ENCODE data around the gene MCM6. TPM values are rescaled to one million over a fixed set of nuclear protein-coding genes. Genes with fewer than 3 reads are reported as not detected.
A peak's percentile ranks its signal among the peaks of the same experiment; 100 is the strongest.

MCM6 gene
- total RNA-seq, 1 experiment from 2014 or later = 113 TPM

GRCh38 chr2:135818937-135819610 lies 57.2 kb downstream of the MCM6 start:
- Histone ChIP-seq H4K20me1 (ENCODE audit: control insufficient read depth, insufficient read depth, insufficient read length) (no peaks in the 10 kb centered on the region), H2AK5ac (ENCODE audit: insufficient read length, low read length) (no peak overlapping the region), H3K4ac (ENCODE audit: low read depth, low read length) (no peak overlapping the region), H4K91ac (ENCODE audit: insufficient read length, low read depth, low read length) (no peak overlapping the region), H2AFZ (ENCODE audit: low read length) (no peak overlapping the region), H3K14ac (ENCODE audit: insufficient read depth, low read length) (no peak overlapping the region), H3K9ac (ENCODE audit: extremely low read depth, insufficient read length, low read length) (no peak overlapping the region), H2BK120ac (ENCODE audit: low read depth, low read length, poor library complexity, severe bottlenecking) (no peak overlapping the region), H3K79me1 (ENCODE audit: insufficient read depth, low read depth, low read length, poor library complexity, severe bottlenecking) (no peaks in the 10 kb centered on the region), H2BK5ac (ENCODE audit: insufficient read length, low read length) (no peak overlapping the region), H3K4me1 (ENCODE audit: insufficient read depth, low read length) (no peaks in the 10 kb centered on the region), H2BK20ac (ENCODE audit: low read depth, low read length, poor library complexity, severe bottlenecking) (no peak overlapping the region), H3K23ac (ENCODE audit: insufficient read length, low read depth, low read length) (no peak overlapping the region), H2BK15ac (ENCODE audit: low read depth, low read length) (no peak overlapping the region), H3K27me3 (ENCODE audit: insufficient read depth, low read length) (no peaks in the 10 kb centered on the region), H3K79me2 (ENCODE audit: insufficient read depth, low read length) (no peaks in the 10 kb centered on the region), H4K5ac (ENCODE audit: insufficient read length, low read depth, low read length) (no peak overlapping the region), H4K8ac (replicated peaks; ENCODE audit: insufficient read length, low read depth, low read length) (no peak overlapping the region), H3T11ph (ENCODE audit: low read length) (no peak overlapping the region), H3K18ac (ENCODE audit: insufficient read length, low read depth, low read length) (no peak overlapping the region), H3K56ac (ENCODE audit: insufficient read length, low read depth, low read length) (no peak overlapping the region), H3K9me3 (ENCODE audit: control insufficient read depth, low read depth, low read length) (no peaks in the 10 kb centered on the region), H3K27ac (ENCODE audit: insufficient read length, low read depth, low read length) (no peak overlapping the region), H3K23me2 (ENCODE audit: insufficient read length, low read depth, low read length, poor library complexity, severe bottlenecking) (no peaks in the 10 kb centered on the region), H2BK12ac (ENCODE audit: insufficient read length, low read depth, low read length) (no peak overlapping the region), H3K4me2 (ENCODE audit: insufficient read depth, insufficient read length, low read length) (no peak overlapping the region)
- Mint-ChIP-seq H3K27me3 (ENCODE audit: low read depth) (peaks cover 2% of the 10 kb centered on the region; the same call in 1 of the 2 replicates), H3K9me3 (peaks cover 10% of the 10 kb centered on the region in 2 experiments; a peak in 4 of 5 replicates), H3K36me3 (ENCODE audit: insufficient read depth in 1 of 3, low read depth in 3 of 3) (peaks cover 0 to 7% (median 4%) of the 10 kb centered on the region in 3 experiments; a peak in 4 of 7 replicates), H3K4me1 (no peaks in the 10 kb centered on the region), H3K4me3 (no peak overlapping the region), H3K27ac (no peak overlapping the region)
- no CpG with 5 or more reads among the region's 8 CpGs for WGBS (ENCODE audit: extremely low coverage, insufficient read length, low lambda C conversion rate)
- peak; percentile 66 for TF ChIP-seq CTCF (conservative IDR thresholded peaks at IDR 0.05)
- peak; percentile 65 for DNase-seq

Measured in H9 (cell line).